ENCODE measurements around the gene RFPL3. TPM values are rescaled to one million over a fixed set of nuclear protein-coding genes. Genes with fewer than 3 reads are reported as not detected.
"Not testable (repeated sequence)": the region's sequence is repeated elsewhere in the genome, so short reads cannot be mapped to it uniquely, and the experiment has no call there.

Gene RFPL3
- polyA plus RNA-seq, 1 donor from 2014 or later: not detected

DNA sequence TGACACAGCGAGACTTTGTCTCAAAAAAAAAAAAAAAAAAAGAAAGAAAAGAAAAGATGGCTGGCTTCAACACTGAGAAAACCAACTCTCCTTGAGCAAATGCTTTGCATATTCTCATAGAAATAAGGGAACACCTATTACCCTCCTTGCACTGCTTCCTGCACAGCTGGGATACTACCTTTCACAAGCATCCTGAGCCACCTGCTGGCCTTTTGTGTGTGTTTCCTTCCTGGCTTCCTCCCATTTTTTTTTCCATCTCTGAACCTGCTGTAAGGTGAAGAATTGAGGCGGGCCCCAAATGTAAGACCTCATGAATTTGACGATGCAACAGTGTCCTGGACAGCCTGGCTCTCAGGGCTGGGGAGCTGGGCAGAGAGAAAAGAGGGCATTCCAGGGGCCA is 1.9 kb upstream of the RFPL3 start:
- no peak overlapping the region for H3K27ac ChIP-seq (ENCODE audit: low read length)
- no peaks in the 10 kb centered on the region for H3K36me3 ChIP-seq (ENCODE audit: insufficient read depth, low read length)
- H3K9me2 ChIP-seq (ENCODE audit: insufficient read depth, low read length): no peaks in the 10 kb centered on the region
- no peaks in the 10 kb centered on the region for H3K79me2 ChIP-seq (replicated peaks; ENCODE audit: insufficient read depth, low read length)
- H3F3A ChIP-seq (ENCODE audit: insufficient read depth, low read length, poor library complexity, severe bottlenecking): no peaks in the 10 kb centered on the region
- no peak overlapping the region for H2AFZ ChIP-seq (ENCODE audit: low read depth, low read length)
- no peaks in the 10 kb centered on the region for H3K27me3 ChIP-seq (ENCODE audit: insufficient read depth, low read depth, low read length)
- no peak overlapping the region for H3K4me3 ChIP-seq (ENCODE audit: low read length)
- no peaks in the 10 kb centered on the region for H4K20me1 ChIP-seq (ENCODE audit: insufficient read depth)
- no peak overlapping the region for H3K9ac ChIP-seq (ENCODE audit: low read length)
- no peak overlapping the region for H3K4me2 ChIP-seq (ENCODE audit: low read length)
- no peak for TF ChIP-seq REST (IDR thresholded peaks at IDR 0.05; ENCODE audit: borderline replicate concordance)
- peak; percentile 35 for TF ChIP-seq CTCF (IDR thresholded peaks at IDR 0.05; ENCODE audit: poor library complexity, severe bottlenecking)
- no peak for TF ChIP-seq POLR2AphosphoS5 (IDR thresholded peaks at IDR 0.05)
- TF ChIP-seq SMC3 (conservative IDR thresholded peaks at IDR 0.05; ENCODE audit: poor library complexity): peak; percentile 28
- peak; percentile 32 for TF ChIP-seq RAD21 (conservative IDR thresholded peaks at IDR 0.05)
- no peak for TF ChIP-seq TAF1 (IDR thresholded peaks at IDR 0.05; ENCODE audit: low read depth)
- H3K9me3 ChIP-seq (ENCODE audit: low read length): no peaks in the 10 kb centered on the region

DNA sequence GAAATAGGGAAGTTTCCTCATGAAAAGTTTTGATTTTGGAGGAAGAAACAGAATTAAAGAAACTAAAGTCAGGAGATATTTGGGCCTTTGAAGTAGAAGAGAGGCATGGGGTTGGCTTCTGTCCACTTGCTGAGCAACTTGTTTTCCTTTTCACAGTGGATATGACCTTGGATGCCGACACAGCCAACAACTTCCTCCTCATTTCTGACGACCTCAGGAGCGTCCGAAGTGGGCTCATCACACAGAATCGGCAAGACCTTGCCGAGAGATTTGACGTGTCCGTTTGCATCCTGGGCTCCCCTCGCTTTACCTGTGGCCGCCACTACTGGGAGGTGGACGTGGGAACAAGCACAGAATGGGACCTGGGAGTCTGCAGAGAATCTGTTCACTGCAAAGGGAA is 2.4 kb downstream of the RFPL3 start:
- not testable (repeated sequence) for H3K4me3 ChIP-seq (ENCODE audit: low read length); H3K9me2 ChIP-seq (ENCODE audit: insufficient read depth, low read length); H3F3A ChIP-seq (ENCODE audit: insufficient read depth, low read length, poor library complexity, severe bottlenecking); H3K9me3 ChIP-seq (ENCODE audit: low read length); H3K79me2 ChIP-seq (replicated peaks; ENCODE audit: insufficient read depth, low read length); H4K20me1 ChIP-seq (ENCODE audit: insufficient read depth); H2AFZ ChIP-seq (ENCODE audit: low read depth, low read length); H3K27ac ChIP-seq (ENCODE audit: low read length); H3K9ac ChIP-seq (ENCODE audit: low read length); H3K27me3 ChIP-seq (ENCODE audit: insufficient read depth, low read depth, low read length); H3K4me2 ChIP-seq (ENCODE audit: low read length); H3K36me3 ChIP-seq (ENCODE audit: insufficient read depth, low read length)

DNA sequence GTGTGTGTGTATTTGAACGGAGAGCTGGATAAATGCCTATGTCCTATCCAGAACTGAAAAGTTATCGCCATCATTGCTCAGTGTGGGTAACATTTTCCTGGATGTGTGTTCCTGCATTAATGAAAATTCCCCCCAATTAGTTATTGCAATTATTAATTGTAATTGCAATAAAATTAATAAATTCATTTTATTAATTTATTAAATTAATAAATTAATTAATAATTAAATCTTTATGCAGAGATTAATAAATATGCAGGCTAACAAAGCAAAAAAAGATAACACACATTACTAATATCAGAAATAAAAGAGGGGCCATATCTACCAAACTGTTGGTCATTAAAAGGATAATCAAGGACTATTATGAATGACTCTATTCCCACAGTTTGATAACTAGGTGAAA is 3.6 kb downstream of the RFPL3 start:
- Histone ChIP-seq H3K79me2 (replicated peaks; ENCODE audit: insufficient read depth, low read length) (no peaks in the 10 kb centered on the region), H3K4me2 (ENCODE audit: low read length) (no peak overlapping the region), H4K20me1 (ENCODE audit: insufficient read depth) (no peaks in the 10 kb centered on the region), H3K36me3 (ENCODE audit: insufficient read depth, low read length) (no peaks in the 10 kb centered on the region), H3K27ac (ENCODE audit: low read length) (no peak overlapping the region), H3K9me2 (ENCODE audit: insufficient read depth, low read length) (no peaks in the 10 kb centered on the region), H3K9me3 (ENCODE audit: low read length) (no peaks in the 10 kb centered on the region), H3F3A (ENCODE audit: insufficient read depth, low read length, poor library complexity, severe bottlenecking) (no peaks in the 10 kb centered on the region), H2AFZ (ENCODE audit: low read depth, low read length) (no peak overlapping the region), H3K4me3 (ENCODE audit: low read length) (no peak overlapping the region), H3K9ac (ENCODE audit: low read length) (no peak overlapping the region), H3K27me3 (ENCODE audit: insufficient read depth, low read depth, low read length) (no peaks in the 10 kb centered on the region)
- TF ChIP-seq REST (IDR thresholded peaks at IDR 0.05; ENCODE audit: borderline replicate concordance) (no peak), EZH2 (IDR thresholded peaks at IDR 0.05; ENCODE audit: borderline replicate concordance, insufficient read depth, low read length, poor library complexity, severe bottlenecking) (no peak), TAF1 (IDR thresholded peaks at IDR 0.05; ENCODE audit: low read depth) (no peak), RAD21 (conservative IDR thresholded peaks at IDR 0.05) (no peak), MXI1 (conservative IDR thresholded peaks at IDR 0.05; ENCODE audit: poor library complexity, severe bottlenecking) (no peak), POLR2AphosphoS5 (IDR thresholded peaks at IDR 0.05) (no peak), SMC3 (conservative IDR thresholded peaks at IDR 0.05; ENCODE audit: poor library complexity) (no peak), EP300 (conservative IDR thresholded peaks at IDR 0.05; ENCODE audit: poor library complexity, severe bottlenecking) (no peak), CTCF (IDR thresholded peaks at IDR 0.05; ENCODE audit: poor library complexity, severe bottlenecking) (no peak)
